GM21528 (cell line): ENCODE data around the gene CYTH1.

ENCODE experiments used
- ATAC-seq: cut with Tn5 transposase; IDR thresholded peaks from one replicate; pipeline ENCODE4 v1.9.1; 2021; ENCODE audit warnings: mild to moderate bottlenecking, moderate library complexity; ENCODE audit not compliant: unreplicated experiment, low FRiP score

The CYTH1 gene

DNA sequence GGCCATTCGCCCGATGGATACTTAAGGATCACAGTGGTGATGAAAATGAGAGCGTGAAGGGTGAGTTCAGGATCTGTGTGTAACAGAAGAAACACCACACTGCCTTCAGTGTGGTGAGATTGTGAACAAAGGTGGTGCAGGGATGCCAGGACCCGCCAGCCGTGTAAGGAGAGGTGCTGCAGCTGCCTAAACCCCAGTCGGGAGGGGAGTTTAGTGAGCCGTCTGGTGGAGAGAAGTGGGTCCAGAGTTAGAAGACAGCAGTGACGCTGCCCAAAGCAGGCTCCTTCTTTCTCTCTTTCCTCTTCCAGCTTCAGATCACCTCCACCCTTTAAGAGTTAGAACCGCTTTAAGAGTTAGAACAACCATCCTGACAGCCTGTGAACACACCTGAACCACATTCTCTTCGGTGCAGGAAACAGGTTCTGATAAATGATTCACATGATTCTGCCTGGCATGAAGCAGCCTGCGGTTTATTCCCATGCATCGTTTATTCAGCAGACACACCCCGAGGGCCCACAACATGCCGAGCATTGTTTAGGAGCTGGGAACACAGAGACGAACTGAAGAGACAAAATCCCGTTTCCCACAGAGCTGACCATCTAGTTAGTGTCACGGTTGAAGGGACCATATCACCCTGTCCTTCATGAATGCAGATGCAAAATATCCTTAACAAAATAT is 120.8 kb downstream of the CYTH1 start:
- ATAC-seq = no peak

DNA sequence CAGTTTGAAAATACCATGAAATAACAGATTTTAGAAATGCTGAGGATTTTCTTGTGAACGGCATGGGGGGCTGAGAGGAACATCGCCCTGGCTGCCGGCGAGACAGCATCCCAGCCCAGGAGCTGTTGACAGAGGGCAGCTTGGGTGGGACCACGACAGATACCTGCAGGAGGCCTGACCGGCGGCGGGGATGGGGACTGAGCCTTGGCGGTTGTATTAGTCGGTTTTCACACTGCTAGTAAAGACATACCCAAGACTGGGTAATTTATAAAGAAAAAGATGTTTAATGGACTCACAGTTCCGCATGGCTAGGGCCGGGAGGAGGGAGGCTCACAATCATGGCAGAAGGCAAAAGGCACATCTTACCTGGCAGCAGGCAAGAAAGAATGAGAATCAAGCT is 122.5 kb downstream of the CYTH1 start:
- ATAC-seq = no peak

DNA sequence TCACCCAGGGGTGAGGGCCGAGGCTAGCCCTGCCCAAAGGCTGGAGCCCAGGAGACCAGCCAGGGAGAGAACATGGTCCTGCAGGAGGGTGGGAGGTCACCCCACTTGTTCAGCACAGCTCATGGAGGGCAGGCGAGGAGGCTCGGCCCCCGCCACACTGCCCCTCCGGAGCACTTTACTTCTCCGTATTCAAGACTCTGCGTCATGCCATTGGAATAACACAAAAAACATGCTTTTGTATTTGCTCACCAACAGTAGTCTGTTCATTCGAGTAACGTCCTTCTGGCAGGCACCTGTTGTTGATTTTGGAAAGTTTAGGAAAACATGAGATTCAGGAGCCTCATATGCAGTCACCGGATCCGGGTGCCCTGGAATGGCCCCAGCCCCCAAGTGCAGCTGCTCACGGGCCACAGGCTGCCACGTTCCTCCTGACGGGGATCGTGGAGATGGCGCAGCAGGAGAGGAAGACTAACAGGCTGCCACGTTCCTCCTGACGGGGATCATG is 123.7 kb downstream of the CYTH1 start:
- ATAC-seq = no peak

DNA sequence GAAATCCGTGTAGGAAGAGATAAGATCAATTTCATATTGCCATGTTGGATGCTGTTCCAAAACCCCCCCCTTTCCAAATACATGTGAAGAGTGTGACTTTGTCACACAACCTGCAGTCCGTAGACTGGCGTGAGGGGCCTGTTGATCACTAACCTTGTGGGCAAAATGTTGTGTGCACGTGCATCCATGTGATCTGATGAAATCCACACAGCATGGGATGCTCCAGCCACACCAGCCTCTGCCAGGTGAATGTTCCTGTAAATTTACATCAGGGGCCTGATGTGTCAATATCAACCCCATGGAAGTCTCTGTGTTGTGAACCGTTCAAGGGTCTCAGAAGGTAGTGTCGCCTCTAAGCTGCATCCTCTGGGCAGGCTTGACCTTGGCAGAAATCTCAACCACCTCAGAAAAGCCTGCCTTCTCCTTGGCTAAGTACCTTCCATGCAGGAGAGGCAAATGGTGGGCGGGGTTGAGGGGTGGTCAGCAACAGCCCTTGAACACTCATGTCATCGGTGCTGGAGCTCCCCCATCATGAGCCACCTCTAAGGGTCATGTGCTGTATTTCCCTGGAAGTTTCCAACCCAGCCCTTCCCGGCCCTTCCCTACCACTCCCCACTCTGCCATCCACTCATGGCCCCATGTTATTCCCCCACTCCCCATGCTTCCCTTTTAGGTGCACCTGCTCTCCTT is 126.7 kb downstream of the CYTH1 start:
- ATAC-seq = no peak

DNA sequence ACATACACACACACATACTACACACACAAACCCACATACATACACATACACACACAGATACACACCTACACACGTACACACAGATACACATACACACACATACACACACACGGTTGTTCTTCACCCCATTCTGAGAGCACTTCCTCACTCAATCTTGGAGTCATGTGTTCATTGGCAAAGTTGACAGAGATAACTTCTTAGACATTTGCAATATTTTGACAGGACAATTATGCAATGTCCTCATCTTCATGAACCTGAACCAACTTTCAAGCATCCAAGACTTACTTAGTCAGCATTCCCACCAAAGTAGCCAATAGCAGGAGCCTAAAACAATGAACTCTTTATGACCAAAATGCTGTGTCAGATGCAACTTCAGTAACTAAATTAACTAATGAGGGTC is 127.7 kb downstream of the CYTH1 start:
- no peak for ATAC-seq

DNA sequence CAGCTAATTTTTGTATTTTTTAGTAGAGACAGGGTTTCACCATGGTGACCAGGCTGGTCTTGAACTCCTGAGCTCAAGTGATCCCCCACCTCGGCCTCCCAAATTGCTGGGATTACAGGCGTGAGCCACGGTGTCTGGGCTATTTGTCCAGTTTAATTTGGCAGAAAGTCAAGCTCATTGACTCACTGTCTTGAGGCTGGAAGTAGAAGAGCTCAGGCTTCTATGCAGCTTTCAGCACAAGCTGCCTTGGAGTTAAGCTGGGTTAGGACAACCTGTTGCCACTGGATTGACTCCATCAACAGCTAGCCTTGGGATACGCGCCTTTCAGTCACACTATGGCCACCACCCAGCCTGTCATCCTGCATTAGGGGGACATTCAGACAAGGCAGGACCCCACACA is 128.7 kb downstream of the CYTH1 start:
- ATAC-seq = no peak

DNA sequence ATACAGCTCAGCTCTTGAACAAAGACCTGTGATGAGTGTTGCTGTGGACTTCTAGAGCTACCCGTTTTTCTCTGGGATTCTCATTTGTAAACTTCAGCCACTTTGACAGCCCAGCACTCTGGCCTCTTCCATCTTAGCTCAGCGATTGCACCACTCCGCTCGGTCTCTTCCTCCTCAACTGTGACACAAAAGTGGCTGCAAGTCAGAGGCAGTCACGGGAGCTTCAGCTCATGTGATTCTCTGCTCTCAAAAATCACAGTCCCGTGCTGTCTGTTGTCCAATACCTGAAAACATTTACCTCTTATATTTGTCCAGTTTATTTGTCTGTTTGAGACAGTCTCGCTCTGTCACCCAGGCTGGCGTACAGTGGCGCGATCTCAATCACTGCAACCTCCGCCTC is 129.2 kb downstream of the CYTH1 start:
- no peak for ATAC-seq

DNA sequence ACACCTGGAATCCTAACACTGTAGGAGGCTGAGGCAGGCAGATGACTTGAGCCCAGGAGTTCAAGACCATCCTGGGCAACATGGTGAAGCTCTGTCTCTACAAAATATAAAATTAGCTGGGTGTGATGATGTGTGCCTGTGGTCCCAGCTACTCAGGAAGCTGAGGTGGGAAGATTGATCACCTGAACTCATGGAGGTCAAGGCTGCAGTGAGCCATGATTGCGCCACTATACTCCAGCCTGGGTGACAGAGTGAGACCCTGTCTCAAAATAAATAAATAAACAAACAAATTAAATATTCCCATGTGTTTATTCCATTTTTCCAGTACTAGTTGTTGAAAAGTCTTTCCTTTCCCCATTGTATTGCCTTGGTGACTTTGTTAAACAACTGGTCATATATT is 130.0 kb downstream of the CYTH1 start:
- ATAC-seq = no peak

DNA sequence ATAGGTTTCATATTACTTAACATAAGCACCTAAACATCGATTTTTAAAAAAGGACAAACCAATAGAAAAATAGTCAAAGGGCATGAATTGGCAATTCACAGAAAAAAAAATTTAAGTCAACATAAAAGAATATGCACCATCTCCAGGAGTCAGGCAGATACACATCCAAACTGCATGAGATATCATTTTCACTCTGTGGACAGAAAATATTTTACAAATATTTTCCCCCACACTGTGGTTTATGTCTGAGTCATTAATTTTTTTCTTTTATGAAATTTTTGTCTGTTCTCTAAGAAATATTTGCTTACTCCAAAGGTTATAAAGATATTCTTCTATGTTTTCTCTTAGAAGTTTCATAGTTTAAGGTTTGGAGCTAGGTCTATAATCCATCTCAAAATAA is 130.5 kb downstream of the CYTH1 start:
- ATAC-seq = no peak

DNA sequence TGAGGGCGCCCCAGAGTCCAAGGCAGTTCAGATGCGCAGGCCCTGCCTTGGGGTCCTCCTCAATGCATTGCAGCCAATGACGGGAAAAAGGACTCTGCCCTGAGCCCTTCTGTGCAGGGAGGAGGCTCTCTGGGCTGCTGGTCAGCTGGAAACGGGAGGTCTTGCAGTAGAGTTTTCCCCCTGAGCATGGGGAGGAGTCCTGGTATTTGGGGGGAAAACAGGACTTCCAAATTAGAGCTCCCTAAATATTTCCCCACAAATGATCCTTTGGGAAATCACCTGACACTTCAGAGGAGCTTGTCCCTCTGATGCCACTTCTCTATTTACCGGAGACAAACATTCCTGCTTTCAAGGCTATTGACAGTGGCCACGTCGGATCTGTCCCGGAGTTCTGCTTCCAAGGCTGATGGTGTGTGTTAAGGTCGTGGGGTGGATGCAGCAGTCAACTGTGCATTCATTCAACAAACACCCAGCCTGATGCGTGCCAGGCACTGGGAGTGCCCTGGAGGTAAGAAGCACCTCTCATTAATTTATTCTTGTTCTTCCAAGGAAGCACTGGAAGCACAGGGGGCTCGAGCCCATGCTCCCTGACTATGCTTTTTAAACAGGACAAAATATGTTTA is 131.9 kb downstream of the CYTH1 start:
- no peak for ATAC-seq

DNA sequence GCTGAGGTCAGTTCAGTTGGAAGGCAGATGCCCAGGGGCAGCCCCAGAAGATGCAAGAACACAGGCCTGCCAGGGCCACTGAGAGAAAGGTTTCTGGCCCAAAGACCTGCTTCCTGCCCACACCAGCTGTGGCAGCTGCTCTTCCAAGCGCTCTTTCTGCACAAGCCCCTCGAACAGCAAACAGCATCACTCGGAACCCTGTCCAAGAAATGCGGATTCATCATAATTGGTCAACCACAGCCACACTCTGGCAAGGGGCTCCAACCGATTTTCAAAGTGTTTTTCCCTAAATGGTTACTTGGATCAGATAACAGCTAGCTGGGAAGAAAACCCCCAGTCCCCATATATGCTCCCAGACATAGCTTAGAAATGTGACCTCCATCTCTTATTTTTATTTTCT is 133.8 kb downstream of the CYTH1 start:
- no peak for ATAC-seq

DNA sequence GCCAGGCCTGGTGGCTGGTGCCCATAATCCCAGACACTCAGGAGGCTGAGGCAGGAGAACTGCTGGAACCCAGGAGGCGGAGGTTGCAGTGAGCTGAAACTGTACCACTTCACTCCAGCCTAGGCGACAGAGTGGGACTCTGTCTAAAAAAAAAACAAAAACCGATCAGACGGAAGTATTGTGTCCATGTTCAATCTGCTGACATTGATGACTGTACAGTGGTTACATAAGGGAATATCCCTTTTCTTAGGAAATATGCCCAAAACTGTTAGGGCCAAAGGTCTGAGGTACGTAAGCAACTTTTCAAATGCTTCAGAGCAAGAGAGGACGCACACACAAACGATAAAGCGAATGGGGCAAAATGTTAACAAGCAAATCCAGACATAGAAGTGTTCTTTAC is 135.0 kb downstream of the CYTH1 start:
- no peak for ATAC-seq

DNA sequence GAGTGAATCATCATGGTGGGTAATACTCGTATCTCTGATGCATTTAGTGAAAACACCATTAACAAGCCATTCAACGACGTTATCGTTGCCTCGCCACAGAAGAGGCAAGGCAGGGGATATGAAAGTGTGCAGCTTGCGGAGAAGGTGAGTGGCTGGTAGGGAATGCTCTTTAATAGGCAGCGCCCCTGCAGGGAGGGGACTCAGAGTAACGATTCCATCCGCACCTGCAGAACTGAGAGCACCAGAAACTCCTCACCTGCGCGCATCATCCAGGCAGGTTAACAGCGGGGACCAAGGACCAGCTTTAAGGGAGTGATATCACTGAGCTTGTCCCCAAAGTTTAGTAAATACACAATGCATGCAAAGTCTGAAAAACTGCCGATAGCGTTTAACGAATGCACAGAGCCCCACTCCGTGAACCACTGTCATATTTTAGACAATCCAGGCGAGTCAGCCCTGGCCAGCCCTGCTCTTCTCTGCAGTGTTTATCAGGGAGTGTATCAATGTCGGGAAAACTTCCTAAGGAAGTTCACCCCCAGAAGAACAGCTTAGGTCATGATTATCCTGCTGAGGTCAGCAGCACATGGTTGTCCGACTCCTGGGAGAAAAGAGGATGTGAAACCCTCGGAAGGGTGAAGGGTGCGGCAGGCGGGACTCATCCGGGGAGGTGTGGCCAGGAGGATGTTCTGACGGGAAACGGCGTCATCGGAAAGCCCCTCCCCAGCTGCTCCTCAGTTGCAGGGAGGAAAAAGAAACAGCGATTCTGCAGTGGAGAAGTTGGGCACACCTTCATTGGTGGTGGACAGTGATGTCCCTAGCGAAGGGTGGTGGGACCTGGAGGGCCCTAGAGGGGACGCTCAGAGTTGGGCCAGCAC is 136.4 kb downstream of the CYTH1 start:
- no peak for ATAC-seq

DNA sequence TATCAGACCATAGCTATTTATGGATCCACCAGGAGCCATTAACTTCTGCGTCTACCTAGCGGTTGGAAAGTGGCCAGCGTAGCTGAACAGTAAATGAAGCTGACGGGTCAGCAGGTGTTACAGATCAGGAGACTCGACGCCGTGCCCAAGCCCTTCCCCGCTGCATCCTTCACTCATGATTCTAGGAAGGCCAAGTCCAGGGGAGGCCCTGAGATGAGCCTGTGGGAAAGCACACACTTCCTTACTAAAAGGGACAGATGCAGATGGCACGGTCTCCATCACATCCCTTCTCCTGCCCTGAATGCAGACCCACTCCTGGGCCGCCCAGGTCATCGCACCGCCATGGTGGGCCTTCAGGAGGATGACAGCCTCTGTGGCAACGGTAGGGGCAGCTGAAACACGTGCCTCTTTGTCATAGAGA is 137.1 kb downstream of the CYTH1 start:
- no peak for ATAC-seq

DNA sequence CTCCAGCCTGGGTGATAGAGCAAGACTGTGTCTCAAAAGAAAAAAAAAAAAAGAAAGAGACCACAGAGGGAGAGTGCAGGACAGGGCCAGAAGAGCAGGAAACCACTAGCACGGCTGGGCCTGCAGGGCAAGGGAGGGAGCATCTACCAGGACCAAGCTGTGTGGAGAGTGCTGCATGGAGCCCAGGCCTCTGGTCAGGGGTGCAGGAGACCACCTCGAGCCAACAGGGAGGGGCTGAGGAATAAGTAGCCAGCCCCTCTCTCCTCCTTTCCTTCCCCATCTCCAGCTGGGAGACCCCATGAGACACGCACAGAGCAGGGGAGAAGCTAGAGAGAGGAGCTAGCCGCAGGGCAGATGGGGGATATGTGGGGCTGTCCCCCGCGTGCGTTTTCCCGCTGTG is 137.8 kb downstream of the CYTH1 start:
- ATAC-seq = no peak

DNA sequence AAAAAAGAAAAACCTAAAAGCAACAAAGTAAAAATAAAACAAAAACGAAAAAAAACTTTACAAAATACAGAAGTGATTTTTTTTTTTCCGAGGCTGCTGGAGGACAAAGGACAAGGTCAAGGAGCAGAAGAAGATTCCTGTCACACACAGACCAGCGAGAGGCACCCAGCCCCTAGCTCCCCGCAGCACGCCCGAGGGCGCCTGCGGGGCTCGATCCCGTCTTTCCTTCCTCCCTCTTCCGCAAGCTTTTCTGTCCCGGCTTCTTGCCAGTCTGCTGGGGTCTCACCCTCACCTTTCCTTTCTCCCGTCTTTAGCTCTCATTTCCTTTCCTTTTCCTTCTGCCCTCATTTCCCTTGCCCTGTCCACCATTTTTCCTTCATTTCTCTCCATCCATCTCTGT is 138.7 kb downstream of the CYTH1 start:
- no peak for ATAC-seq

DNA sequence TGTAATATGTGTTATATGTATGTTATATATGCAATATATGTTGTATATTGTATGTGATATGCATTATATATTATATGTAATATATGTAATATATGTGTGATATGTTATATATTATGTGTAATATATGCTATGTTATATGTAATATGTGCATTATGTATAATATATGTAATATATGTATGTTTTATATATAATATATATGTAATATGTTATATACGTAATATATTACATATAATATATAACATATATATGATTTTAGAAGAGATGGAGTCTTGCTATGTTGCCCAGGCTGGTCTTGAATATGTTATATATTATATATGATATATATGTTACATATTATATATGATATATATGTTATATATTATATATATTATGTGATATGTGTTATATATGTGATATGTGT is 139.4 kb downstream of the CYTH1 start:
- ATAC-seq = no peak

DNA sequence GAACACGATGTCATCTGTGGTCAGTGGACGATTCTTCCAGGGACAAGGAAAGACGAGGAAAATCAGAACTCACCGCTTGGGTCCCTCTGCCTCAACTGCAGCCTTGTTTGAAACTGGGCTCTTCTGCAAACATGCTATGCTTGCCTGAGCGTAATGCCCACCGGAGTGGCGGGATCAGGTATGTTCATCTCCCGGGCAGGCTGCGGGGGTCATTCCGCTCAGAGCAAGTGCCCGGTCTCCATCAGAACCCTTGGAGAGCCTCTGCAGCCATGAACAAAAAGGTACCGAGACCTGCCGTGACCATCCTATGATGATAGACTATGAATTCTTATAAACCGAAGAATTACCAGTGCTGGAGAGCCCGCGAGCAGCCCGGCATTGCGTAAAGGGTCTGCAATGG is 140.4 kb downstream of the CYTH1 start:
- ATAC-seq = no peak

DNA sequence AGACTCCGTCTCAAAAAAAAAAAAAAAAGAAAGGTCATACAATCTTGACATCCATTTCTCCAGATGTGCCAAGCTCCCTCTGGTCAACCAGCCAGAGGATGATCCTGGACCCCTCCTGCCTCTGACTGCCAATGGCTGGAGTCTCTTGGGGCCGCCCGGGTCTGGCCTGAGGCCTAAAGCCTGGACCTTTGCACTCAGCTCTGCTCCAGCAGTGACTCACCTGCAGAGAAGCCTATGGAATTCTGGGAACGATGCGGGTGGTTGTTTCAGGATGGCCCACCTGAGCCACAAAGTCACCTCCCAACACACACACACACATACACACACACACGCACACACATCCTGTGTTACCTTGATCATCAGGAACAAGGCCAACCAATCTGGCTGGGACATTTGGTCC is 140.8 kb downstream of the CYTH1 start:
- ATAC-seq = no peak

DNA sequence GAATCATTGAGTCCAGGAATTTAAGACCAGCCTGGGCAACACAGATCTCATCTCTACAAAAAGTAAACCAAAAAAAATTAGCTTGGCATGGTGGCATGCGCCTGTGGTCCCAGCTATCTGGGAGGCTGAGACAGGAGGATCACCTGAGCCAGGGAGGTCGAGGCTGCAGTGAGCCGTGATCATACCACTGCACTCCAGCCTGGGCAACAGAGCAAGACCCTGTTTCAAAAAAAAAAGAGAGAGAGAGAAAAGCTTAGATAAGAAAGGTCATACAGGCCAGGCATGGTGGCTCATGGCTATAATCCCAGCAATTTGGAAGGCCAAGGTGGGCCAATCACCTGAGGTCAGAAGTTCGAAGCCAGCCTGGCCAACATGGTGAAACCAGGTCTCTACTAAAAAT is 141.4 kb downstream of the CYTH1 start:
- no peak for ATAC-seq
